RWPE1 (cell line): ENCODE data around the gene TRPM2.

ENCODE experiments used
- CTCF ChIA-PET: fragments of 350-600 bp; sonication (Branson Sonifier 250); formaldehyde crosslinking; extraction: SDS; loops from one replicate; lab custom pipeline; 2021; lab: Yijun Ruan, JAX
- POLR2A ChIA-PET: fragments of 400-600 bp; formaldehyde crosslinking; extraction: SDS; loops from one replicate; lab custom pipeline; 2020; ENCODE audit warnings: antibody characterized with exemption; ENCODE audit not compliant: low non-redundant PET; lab: Yijun Ruan, JAX
- DNase-seq: peaks from one replicate; pipeline ENCODE4 v3.0.0; 2012; ENCODE audit warnings: low spot score
- H3K27ac ChIP-seq: fragments of 450-650 bp; 2 replicates; pipeline ENCODE4 v1.5.1; 2017
- TF ChIP-seq, protein P1 (sequence below): fragments of 450-650 bp; conservative IDR thresholded peaks from 2 replicates; pipeline ENCODE4 v1.5.1; 2017; ENCODE audit warnings: low read depth, mild to moderate bottlenecking

The TRPM2 gene

DNA sequence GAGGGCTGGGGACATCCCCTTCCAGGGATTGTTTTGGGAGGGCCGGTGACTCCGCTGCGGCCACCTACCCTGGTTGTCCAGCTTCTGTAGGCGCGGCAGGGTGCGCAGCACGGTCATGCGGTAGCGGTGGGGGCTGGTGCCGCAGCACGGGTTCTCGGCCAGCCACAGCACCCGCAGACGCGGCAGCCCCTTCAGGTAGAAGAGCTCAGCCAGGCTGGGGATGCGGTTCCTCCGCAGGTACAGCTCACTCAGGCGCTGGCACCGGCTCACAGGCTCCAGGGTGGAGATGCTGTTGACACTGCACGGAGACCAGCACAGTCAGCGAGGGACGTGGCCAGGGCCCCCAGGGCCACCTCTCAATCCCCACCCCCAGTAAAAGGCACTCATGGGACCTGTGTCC, 20.5 kb upstream of the TRPM2 start:
- TF ChIP-seq, protein P1, sequence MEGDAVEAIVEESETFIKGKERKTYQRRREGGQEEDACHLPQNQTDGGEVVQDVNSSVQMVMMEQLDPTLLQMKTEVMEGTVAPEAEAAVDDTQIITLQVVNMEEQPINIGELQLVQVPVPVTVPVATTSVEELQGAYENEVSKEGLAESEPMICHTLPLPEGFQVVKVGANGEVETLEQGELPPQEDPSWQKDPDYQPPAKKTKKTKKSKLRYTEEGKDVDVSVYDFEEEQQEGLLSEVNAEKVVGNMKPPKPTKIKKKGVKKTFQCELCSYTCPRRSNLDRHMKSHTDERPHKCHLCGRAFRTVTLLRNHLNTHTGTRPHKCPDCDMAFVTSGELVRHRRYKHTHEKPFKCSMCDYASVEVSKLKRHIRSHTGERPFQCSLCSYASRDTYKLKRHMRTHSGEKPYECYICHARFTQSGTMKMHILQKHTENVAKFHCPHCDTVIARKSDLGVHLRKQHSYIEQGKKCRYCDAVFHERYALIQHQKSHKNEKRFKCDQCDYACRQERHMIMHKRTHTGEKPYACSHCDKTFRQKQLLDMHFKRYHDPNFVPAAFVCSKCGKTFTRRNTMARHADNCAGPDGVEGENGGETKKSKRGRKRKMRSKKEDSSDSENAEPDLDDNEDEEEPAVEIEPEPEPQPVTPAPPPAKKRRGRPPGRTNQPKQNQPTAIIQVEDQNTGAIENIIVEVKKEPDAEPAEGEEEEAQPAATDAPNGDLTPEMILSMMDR, result no peak
- CTCF ChIA-PET, result interaction anchor here (0.6 kb wide), 1 partner anchor 122 kb away, joined by 3 read pairs; the partner anchor contains the start of gene LRRC3
- DNase-seq, result no peak
- no peak overlapping the region for H3K27ac ChIP-seq
- POLR2A ChIA-PET, result no interaction called here

DNA sequence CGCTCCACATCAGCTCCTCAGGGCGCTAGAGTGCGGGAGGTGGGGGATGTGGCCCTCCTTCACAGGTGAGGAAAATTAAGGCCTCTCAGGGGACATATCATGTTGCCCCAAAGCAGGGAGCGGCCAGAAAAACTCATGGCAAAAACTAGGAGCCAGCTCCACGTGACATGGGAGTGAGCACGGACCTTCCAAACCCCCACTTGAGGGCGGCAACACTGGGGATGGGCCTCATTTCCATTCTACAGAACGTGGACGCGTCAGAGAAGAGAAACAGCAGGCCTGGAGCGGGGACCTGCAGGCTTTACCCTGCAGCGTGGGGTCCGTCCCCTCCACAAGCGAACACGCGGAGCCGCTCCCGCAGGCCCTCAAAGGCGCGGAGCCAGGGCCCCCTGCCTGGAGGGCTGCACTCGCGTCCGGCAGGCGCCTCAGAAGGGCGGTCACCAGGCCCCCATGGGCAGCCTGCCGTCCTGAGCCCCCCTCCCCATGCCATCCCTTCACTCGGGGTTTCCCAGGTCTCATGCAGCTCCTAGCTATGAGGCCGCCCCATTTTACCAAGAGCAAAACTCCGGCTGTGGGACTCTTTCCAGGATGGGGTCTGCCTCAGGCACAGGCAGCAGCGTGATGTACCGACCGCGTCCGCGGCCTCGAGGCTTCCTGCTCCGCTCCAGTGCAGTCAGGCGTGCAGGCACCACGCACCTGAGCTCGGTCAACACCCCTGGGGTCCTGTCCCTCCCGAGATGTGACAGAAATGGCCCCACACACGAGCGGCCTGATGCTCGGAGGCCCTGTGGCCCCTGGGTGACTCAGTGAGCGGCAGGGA, 19.7 kb upstream of the TRPM2 start:
- TF ChIP-seq, protein P1, result no peak
- CTCF ChIA-PET, result no interaction called here
- POLR2A ChIA-PET, result no interaction called here
- no peak for DNase-seq
- no peak overlapping the region for H3K27ac ChIP-seq

DNA sequence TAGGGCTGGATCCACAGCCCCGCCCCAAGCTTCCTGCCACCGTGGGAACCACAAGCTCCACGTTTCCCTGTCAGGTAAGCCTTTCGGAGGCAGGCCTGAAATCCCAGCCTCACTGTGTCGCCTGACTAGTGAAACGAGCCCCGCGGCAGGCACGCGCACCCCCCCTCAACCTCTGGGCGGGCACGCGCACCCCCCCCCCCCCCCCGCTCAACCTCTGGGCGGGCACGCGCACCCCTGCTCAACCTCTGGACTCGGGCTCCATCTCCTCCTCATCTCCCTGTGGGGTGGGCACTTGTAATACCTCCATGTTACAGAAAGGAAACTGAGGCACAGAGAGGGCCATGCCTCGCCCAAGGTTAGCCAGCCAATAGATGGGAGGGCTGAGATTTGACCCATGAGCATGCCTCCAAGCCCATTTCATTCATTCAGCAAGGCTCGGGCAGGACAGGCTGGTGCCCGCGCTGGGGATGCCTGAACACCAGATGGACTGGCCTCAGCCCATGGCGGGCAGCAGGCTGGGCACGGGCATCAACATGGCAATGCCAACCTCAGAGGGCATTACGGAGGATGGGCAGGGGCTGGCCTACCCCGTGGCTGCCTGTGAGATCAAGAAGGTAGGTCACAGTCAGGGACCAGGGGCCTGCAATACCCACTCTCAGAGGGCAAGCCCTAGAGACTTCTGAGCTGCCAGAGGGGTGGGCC, 18.9 kb upstream of the TRPM2 start:
- CTCF ChIA-PET, result no interaction called here
- no peak for DNase-seq
- TF ChIP-seq, protein P1, result no peak
- POLR2A ChIA-PET, result no interaction called here
- no peak overlapping the region for H3K27ac ChIP-seq

- ChIA-PET CTCF (no interaction called here), POLR2A (no interaction called here)
- no peak for DNase-seq
- H3K27ac ChIP-seq, result no peak overlapping the region
- TF ChIP-seq, protein P1, result no peak
Observed at GRCh38 chr21:44335266-44336059, 18.0 kb upstream of the TRPM2 start.

- no peak for DNase-seq
- TF ChIP-seq, protein P1, result no peak
- no peak overlapping the region for H3K27ac ChIP-seq
- POLR2A ChIA-PET, result no interaction called here
- CTCF ChIA-PET, result no interaction called here
Observed at GRCh38 chr21:44337449-44337848, 16.0 kb upstream of the TRPM2 start.
